ENCODE measurements around the gene SAFB2. TPM values are rescaled to one million over a fixed set of nuclear protein-coding genes. Genes with fewer than 3 reads are reported as not detected.

SAFB2 gene
- total RNA-seq, 4 donors from 2014 or later: 59.5 to 200 (median 121) TPM

- DNase-seq: peak in 1 of 3 donors; percentile 20
- H3K4me3 ChIP-seq: no peak overlapping the region
- peaks cover 0 to 91% (median 0%) of the 10 kb centered on the region in 3 donors for H3K36me3 ChIP-seq
- no peak for TF ChIP-seq CTCF (IDR thresholded peaks at IDR 0.05)
- TF ChIP-seq POLR2A (IDR thresholded peaks at IDR 0.05): no peak
- H3K9me3 ChIP-seq: no peaks in the 10 kb centered on the region
- peaks cover 0 to 9% (median 0%) of the 10 kb centered on the region in 4 donors for H3K4me1 ChIP-seq
- H3K27ac ChIP-seq: no peak overlapping the region
- H3K27me3 ChIP-seq: no peaks in the 10 kb centered on the region
These were observed 15.0 kb downstream of the SAFB2 start for GRCh38 chr19:5607318-5608275.

- H3K27ac ChIP-seq: peak overlapping the region in 1 of 4 donors; percentile 16
- H3K4me3 ChIP-seq: no peak overlapping the region
- H3K4me1 ChIP-seq: peaks cover 0 to 9% (median 0%) of the 10 kb centered on the region in 4 donors
- H3K27me3 ChIP-seq: no peaks in the 10 kb centered on the region
- DNase-seq: no peak
- H3K36me3 ChIP-seq: peaks cover 0 to 98% (median 0%) of the 10 kb centered on the region in 3 donors
- no peak for TF ChIP-seq CTCF (IDR thresholded peaks at IDR 0.05)
- TF ChIP-seq POLR2A (IDR thresholded peaks at IDR 0.05): no peak
- H3K9me3 ChIP-seq: no peaks in the 10 kb centered on the region
These were observed 17.2 kb downstream of the SAFB2 start for GRCh38 chr19:5605362-5605761.

- peaks cover 0 to 9% (median 0%) of the 10 kb centered on the region in 4 donors for H3K4me1 ChIP-seq
- H3K27me3 ChIP-seq: no peaks in the 10 kb centered on the region
- no peak for TF ChIP-seq POLR2A (IDR thresholded peaks at IDR 0.05)
- TF ChIP-seq CTCF (IDR thresholded peaks at IDR 0.05): no peak
- no peak overlapping the region for H3K4me3 ChIP-seq
- peak in 1 of 3 donors; percentile 1 for DNase-seq
- H3K9me3 ChIP-seq: no peaks in the 10 kb centered on the region
- H3K36me3 ChIP-seq: peaks cover 0 to 98% (median 0%) of the 10 kb centered on the region in 3 donors
- no peak overlapping the region for H3K27ac ChIP-seq
These were observed 18.9 kb downstream of the SAFB2 start for GRCh38 chr19:5603626-5604025.

- TF ChIP-seq POLR2A (IDR thresholded peaks at IDR 0.05) (no peak), CTCF (IDR thresholded peaks at IDR 0.05) (no peak)
- no peak overlapping the region for H3K4me3 ChIP-seq
- H3K9me3 ChIP-seq: no peaks in the 10 kb centered on the region
- no peak overlapping the region for H3K27ac ChIP-seq
- no peaks in the 10 kb centered on the region for H3K27me3 ChIP-seq
- H3K4me1 ChIP-seq: peaks cover 0 to 5% (median 0%) of the 10 kb centered on the region in 4 donors
- H3K36me3 ChIP-seq: peaks cover 0 to 98% (median 0%) of the 10 kb centered on the region in 3 donors
- peak in 1 of 3 donors; percentile 12 for DNase-seq
These were observed 21.8 kb downstream of the SAFB2 start for GRCh38 chr19:5600797-5601196.

GRCh38 chr19:5595745-5596144 is 26.8 kb downstream of the SAFB2 start:
- TF ChIP-seq CTCF (IDR thresholded peaks at IDR 0.05): no peak
- TF ChIP-seq POLR2A (IDR thresholded peaks at IDR 0.05): no peak
- Histone ChIP-seq H3K4me1 (peaks cover 0 to 16% (median 0%) of the 10 kb centered on the region in 4 donors), H3K4me3 (no peak overlapping the region), H3K27me3 (no peaks in the 10 kb centered on the region), H3K27ac (no peak overlapping the region), H3K36me3 (peaks cover 0 to 100% (median 9%) of the 10 kb centered on the region in 3 donors), H3K9me3 (no peaks in the 10 kb centered on the region)
- no peak for DNase-seq
